PC-9 (cell line): ENCODE measurements around the gene STAT4.

ENCODE experiments used
- EZH2 ChIP-seq: fragments of 200-600 bp; sonication (generic); IDR thresholded peaks from 2 replicates; pipeline ENCODE4 v1.8.0; 2017; ENCODE audit warnings: antibody characterized with exemption, low read depth
- TF ChIP-seq, protein P1 (sequence below): fragments of 200-600 bp; sonication (generic); conservative IDR thresholded peaks from 2 replicates; pipeline ENCODE4 v1.6.1; 2017; ENCODE audit warnings: mixed run types, antibody characterized with exemption, mild to moderate bottlenecking, moderate library complexity

DNA sequence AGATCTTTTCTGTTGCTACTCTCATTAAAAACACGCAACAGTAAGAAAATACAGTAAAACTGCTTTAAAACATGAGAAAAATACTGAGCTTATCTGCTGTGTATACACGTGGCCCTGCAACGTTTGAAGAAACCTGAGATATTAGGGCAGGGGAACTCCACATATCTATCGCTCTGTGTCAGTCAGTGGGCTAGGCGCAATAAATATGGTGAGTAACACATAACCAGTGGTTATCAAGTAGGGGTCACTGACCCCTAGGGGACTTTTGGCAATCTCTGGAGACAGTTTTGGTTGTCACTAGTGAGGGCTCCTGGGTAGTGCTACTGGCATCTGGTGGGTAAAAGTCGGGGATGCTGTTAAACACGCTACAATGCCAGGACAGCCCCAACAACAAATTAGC lies 151.7 kb downstream of the STAT4 start:
- TF ChIP-seq, protein P1, sequence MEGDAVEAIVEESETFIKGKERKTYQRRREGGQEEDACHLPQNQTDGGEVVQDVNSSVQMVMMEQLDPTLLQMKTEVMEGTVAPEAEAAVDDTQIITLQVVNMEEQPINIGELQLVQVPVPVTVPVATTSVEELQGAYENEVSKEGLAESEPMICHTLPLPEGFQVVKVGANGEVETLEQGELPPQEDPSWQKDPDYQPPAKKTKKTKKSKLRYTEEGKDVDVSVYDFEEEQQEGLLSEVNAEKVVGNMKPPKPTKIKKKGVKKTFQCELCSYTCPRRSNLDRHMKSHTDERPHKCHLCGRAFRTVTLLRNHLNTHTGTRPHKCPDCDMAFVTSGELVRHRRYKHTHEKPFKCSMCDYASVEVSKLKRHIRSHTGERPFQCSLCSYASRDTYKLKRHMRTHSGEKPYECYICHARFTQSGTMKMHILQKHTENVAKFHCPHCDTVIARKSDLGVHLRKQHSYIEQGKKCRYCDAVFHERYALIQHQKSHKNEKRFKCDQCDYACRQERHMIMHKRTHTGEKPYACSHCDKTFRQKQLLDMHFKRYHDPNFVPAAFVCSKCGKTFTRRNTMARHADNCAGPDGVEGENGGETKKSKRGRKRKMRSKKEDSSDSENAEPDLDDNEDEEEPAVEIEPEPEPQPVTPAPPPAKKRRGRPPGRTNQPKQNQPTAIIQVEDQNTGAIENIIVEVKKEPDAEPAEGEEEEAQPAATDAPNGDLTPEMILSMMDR = no peak
- no peak for TF ChIP-seq EZH2
